ENCODE measurements around the gene MYO5B.

Gene MYO5B

DNA sequence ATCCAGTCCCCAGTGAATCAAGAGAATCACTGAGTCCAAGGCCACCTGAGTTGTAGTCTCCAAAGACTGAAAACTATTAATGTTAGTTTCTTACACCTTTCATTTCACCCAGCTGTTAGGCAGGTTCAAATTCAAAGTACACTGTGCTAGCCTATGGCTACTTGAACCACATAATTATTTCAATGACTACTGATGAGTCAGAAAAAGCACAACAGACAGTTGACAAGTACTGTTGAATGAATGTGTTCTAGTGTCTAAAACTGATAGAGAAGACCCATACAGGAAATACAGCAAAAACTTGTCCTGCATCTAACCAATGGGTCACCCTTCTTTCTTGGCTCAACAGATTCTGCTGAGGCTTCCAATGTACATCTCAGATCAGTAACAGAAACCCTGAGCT lies 160.9 kb downstream of the MYO5B start:
- TF ChIP-seq, protein P1, sequence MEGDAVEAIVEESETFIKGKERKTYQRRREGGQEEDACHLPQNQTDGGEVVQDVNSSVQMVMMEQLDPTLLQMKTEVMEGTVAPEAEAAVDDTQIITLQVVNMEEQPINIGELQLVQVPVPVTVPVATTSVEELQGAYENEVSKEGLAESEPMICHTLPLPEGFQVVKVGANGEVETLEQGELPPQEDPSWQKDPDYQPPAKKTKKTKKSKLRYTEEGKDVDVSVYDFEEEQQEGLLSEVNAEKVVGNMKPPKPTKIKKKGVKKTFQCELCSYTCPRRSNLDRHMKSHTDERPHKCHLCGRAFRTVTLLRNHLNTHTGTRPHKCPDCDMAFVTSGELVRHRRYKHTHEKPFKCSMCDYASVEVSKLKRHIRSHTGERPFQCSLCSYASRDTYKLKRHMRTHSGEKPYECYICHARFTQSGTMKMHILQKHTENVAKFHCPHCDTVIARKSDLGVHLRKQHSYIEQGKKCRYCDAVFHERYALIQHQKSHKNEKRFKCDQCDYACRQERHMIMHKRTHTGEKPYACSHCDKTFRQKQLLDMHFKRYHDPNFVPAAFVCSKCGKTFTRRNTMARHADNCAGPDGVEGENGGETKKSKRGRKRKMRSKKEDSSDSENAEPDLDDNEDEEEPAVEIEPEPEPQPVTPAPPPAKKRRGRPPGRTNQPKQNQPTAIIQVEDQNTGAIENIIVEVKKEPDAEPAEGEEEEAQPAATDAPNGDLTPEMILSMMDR (IDR thresholded peaks at IDR 0.05; ENCODE audit: low read depth, low read length): no peak
- TF ChIP-seq MYC (IDR thresholded peaks at IDR 0.05; ENCODE audit: low read depth, low read length): no peak
- TF ChIP-seq, protein P2, sequence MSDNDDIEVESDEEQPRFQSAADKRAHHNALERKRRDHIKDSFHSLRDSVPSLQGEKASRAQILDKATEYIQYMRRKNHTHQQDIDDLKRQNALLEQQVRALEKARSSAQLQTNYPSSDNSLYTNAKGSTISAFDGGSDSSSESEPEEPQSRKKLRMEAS (IDR thresholded peaks at IDR 0.05; ENCODE audit: low read depth, low read length): no peak
- TF ChIP-seq POLR2A (IDR thresholded peaks at IDR 0.05; ENCODE audit: extremely low read depth, insufficient read length): no peak
- no peak for DNase-seq (ENCODE audit: low read depth)
- H3K4me3 ChIP-seq (ENCODE audit: low read depth, low read length): no peak overlapping the region

DNA sequence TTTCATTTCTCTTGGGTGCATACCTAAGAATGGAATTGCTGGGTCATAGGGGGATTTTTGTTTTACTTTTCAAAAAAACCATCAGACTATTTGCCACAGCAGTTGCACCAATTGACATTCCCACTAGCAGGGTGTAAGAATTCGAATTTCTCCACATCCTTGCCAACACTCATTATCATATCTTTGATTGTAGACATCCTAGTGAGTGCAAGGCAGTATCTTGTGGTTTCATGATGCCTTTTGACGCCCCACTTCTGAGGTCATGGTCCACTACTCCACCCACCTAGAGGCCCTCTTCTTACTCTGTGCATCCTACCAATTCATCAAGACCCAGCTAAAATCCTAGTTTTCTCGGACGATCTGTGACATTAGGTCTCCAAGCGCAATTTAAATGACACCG lies 161.9 kb downstream of the MYO5B start:
- DNase-seq (ENCODE audit: low read depth): no peak
- no peak overlapping the region for H3K4me3 ChIP-seq (ENCODE audit: low read depth, low read length)
- no peak for TF ChIP-seq POLR2A (IDR thresholded peaks at IDR 0.05; ENCODE audit: extremely low read depth, insufficient read length)
- TF ChIP-seq, protein P1 (IDR thresholded peaks at IDR 0.05; ENCODE audit: low read depth, low read length): no peak
- TF ChIP-seq, protein P2 (IDR thresholded peaks at IDR 0.05; ENCODE audit: low read depth, low read length): no peak
- TF ChIP-seq MYC (IDR thresholded peaks at IDR 0.05; ENCODE audit: low read depth, low read length): no peak

DNA sequence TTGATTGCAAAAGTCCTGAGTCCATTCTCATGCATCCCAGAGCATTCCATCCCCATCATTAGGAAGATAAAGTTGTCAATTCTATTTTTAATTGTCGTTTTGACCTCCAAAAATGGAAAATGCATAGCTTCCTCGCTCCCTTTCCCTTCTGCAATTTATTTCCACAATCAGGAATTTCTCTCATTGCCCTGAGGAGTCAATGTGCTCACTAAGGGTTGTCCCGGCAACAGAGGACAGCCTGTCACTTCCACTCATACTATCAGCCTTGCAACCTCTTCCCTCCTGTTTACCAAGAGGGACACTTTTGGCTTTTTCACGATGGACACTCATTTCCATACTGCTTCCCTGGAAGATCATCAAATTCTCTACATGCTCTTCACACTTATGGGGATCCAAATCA lies 164.8 kb downstream of the MYO5B start:
- TF ChIP-seq, protein P2 (IDR thresholded peaks at IDR 0.05; ENCODE audit: low read depth, low read length): no peak
- TF ChIP-seq MYC (IDR thresholded peaks at IDR 0.05; ENCODE audit: low read depth, low read length) (no peak), POLR2A (IDR thresholded peaks at IDR 0.05; ENCODE audit: extremely low read depth, insufficient read length) (no peak)
- TF ChIP-seq, protein P1 (IDR thresholded peaks at IDR 0.05; ENCODE audit: low read depth, low read length): no peak
- DNase-seq (ENCODE audit: low read depth): no peak

DNA sequence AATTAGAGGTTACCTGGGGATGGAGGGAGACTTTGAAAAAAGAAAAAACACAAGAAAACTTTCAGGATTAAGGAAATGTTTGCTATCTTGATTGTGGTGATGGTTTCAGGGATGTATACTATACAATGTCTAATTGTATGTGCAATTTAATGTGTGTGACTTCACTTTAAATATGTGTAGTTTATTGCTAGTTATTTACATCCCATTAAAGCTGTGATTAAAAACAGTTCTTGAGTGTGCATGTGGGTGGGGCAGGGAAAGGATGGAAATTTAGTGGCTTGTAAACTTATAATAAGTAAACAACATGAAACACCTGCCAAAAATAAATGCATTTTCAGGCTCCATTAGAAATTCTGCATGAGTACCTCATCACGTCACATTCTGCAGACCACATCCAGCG lies 167.0 kb downstream of the MYO5B start:
- TF ChIP-seq MYC (IDR thresholded peaks at IDR 0.05; ENCODE audit: low read depth, low read length) (no peak), POLR2A (IDR thresholded peaks at IDR 0.05; ENCODE audit: extremely low read depth, insufficient read length) (no peak)
- TF ChIP-seq, protein P2 (IDR thresholded peaks at IDR 0.05; ENCODE audit: low read depth, low read length): no peak
- TF ChIP-seq, protein P1 (IDR thresholded peaks at IDR 0.05; ENCODE audit: low read depth, low read length): no peak
- DNase-seq (ENCODE audit: low read depth): no peak
- no peak overlapping the region for H3K4me3 ChIP-seq (ENCODE audit: low read depth, low read length)

More for the DNA sequence above, 164.8 kb downstream of the MYO5B start:
- H3K4me3 ChIP-seq (ENCODE audit: low read depth, low read length): no peak overlapping the region

DNA sequence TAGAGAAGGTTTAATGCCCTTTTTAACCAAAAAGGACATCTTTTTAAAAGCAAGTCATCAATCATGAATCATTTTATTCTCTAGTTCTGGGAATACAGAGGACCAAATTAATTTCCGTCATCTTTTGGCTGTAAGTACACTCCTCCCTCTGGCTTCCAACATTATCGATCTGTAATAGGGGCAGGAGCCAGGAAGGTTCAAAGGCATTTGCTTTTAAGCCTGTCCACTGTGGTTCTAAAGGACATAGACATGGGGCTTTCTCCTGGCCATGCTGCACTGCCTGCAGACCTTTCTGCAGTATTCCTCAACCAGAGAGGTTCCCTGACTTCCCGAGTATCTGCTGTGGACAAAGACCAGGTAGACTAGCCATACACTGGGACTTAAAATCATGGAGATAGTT lies 170.5 kb downstream of the MYO5B start:
- TF ChIP-seq POLR2A (IDR thresholded peaks at IDR 0.05; ENCODE audit: extremely low read depth, insufficient read length): no peak
- TF ChIP-seq, protein P2 (IDR thresholded peaks at IDR 0.05; ENCODE audit: low read depth, low read length): no peak
- TF ChIP-seq MYC (IDR thresholded peaks at IDR 0.05; ENCODE audit: low read depth, low read length): no peak
- TF ChIP-seq, protein P1 (IDR thresholded peaks at IDR 0.05; ENCODE audit: low read depth, low read length): no peak
- no peak overlapping the region for H3K4me3 ChIP-seq (ENCODE audit: low read depth, low read length)
- DNase-seq (ENCODE audit: low read depth): no peak

DNA sequence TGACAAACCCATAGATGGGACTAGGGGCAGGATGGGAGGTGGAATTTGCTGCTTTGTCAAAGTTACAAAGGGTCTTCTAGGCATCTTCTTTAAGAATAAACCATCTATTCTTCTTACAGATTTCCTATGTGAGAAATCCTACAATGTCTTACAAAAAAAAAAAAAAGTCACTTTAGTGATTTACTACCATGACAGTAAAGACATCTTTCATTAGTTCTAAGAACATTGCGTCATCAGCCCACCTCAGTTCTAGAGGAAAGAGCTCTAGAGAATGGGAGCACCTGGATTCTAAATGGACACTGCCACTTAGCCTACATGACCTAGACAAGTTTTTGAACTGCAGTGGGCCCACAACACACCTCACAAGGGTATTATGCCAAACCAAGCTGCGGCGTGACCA lies 172.0 kb downstream of the MYO5B start:
- TF ChIP-seq, protein P2 (IDR thresholded peaks at IDR 0.05; ENCODE audit: low read depth, low read length): no peak
- TF ChIP-seq POLR2A (IDR thresholded peaks at IDR 0.05; ENCODE audit: extremely low read depth, insufficient read length) (no peak), MYC (IDR thresholded peaks at IDR 0.05; ENCODE audit: low read depth, low read length) (no peak)
- TF ChIP-seq, protein P1 (IDR thresholded peaks at IDR 0.05; ENCODE audit: low read depth, low read length): no peak
- no peak for DNase-seq (ENCODE audit: low read depth)
- no peak overlapping the region for H3K4me3 ChIP-seq (ENCODE audit: low read depth, low read length)

Measured in NB4 (cell line).